K562 (cell line): ENCODE data around the gene IFITM2. TPM values are rescaled to one million over a fixed set of nuclear protein-coding genes. Genes with fewer than 3 reads are reported as not detected.

ENCODE experiments used
- BMI1 ChIP-seq: fragments of 150-350 bp; IDR thresholded peaks from 2 replicates; pipeline ENCODE4 v1.6.1; 2014; ENCODE audit warnings: low read length
- DPF2 ChIP-seq: fragments of 450-650 bp; IDR thresholded peaks from 2 replicates; pipeline ENCODE4 v1.6.1; 2016
- ETV1 ChIP-seq: fragments of 450-650 bp; conservative IDR thresholded peaks from 2 replicates; pipeline ENCODE4 v1.6.1; 2016; ENCODE audit warnings: missing genetic modification characterization, control low read depth, low read depth, missing compliant biosample characterization
- HDAC2 ChIP-seq: fragments of 450-650 bp; IDR thresholded peaks from 2 replicates; pipeline ENCODE4 v1.6.1; 2016; ENCODE audit warnings: mild to moderate bottlenecking
- NCOA6 ChIP-seq: fragments of 450-650 bp; IDR thresholded peaks from 2 replicates; pipeline ENCODE4 v1.6.1; 2017; ENCODE audit warnings: mild to moderate bottlenecking
- NR0B1 ChIP-seq: fragments of 450-650 bp; IDR thresholded peaks from one replicate; pipeline ENCODE4 v1.6.1; 2018; ENCODE audit warnings: mild to moderate bottlenecking, moderate library complexity; ENCODE audit not compliant: partially characterized antibody
- NR2C2 ChIP-seq, 2 experiments: fragments of 200-800 bp in 1 of 2; sonication (Bioruptor generic) in 1 of 2; sonication (generic) in 1 of 2; formaldehyde crosslinking in 1 of 2; IDR thresholded peaks; 2 replicates each; pipeline versions ENCODE4 v1.6.1 to v1.8.0; 2016 to 2022; ENCODE audit warnings: mild to moderate bottlenecking in 1 of 2, missing compliant biosample characterization in 1 of 2, missing genetic modification characterization in 1 of 2, missing genetic modification reagents in 1 of 2
- SMARCA4 ChIP-seq: fragments of 450-650 bp; IDR thresholded peaks from 2 replicates; pipeline ENCODE4 v1.6.1; 2016
- STAT5A ChIP-seq: IDR thresholded peaks from 2 replicates; pipeline ENCODE4 v1.6.1; 2012; ENCODE audit warnings: low read length, inconsistent platforms, borderline replicate concordance
- ZFP91 ChIP-seq: sonication (generic); formaldehyde crosslinking; IDR thresholded peaks from 2 replicates; pipeline ENCODE4 v1.8.0; 2022; ENCODE audit warnings: mild to moderate bottlenecking, missing genetic modification reagents
- ZNF212 ChIP-seq: fragments of 450-650 bp; formaldehyde crosslinking; IDR thresholded peaks from 2 replicates; pipeline ENCODE4 v1.4.0; 2020; ENCODE audit warnings: mild to moderate bottlenecking
- ZNF444 ChIP-seq: fragments of 250-450 bp; sonication (Bioruptor Pico); IDR thresholded peaks from 2 replicates; pipeline ENCODE4 v1.4.0; 2020; ENCODE audit warnings: mild to moderate bottlenecking, moderate library complexity
- polyA plus RNA-seq, 8 experiments: library from polyadenylated mRNA; depleted of rRNA in 4 of 8; stranded (reverse) in 5 of 8; unstranded in 3 of 8; fragments of >200 nt; fragmentation: Nextera tagmentation in 2 of 8; fragmentation: Illumina TruSeq in 1 of 8; extraction: Ambion mirVana in 2 of 8; extraction: Trizol in 1 of 8; gene quantifications; 2 replicates each; pipeline versions ENCODE4 v1.2.1 to v1.2.3, GENCODE V29; 2011 to 2014; ENCODE audit warnings: inconsistent platforms in 1 of 8, missing spikeins in 1 of 8
- total RNA-seq, 7 experiments: library from RNA; depleted of rRNA in 6 of 7; stranded (reverse); fragments of >200 nt in 6 of 7; fragmentation: Illumina TruSeq in 2 of 7; extraction: Trizol in 2 of 7; gene quantifications; 2 replicates each; pipeline versions ENCODE4 v1.2.1 to v1.2.3, GENCODE V29; 2011 to 2021; ENCODE audit warnings: low replicate concordance in 1 of 7
- TF ChIP-seq, protein P1 (sequence below): fragments of 150-350 bp; IDR thresholded peaks from 2 replicates; pipeline ENCODE4 v1.6.1; 2014; ENCODE audit warnings: low read depth, mild to moderate bottlenecking, low read length, borderline replicate concordance
- TF ChIP-seq, protein P2 (sequence below), 2 experiments: fragments of 450-650 bp; conservative IDR thresholded peaks; 2 replicates each; pipeline ENCODE4 v1.6.1; 2017; ENCODE audit warnings: mild to moderate bottlenecking in 2 of 2, moderate library complexity in 2 of 2
- TF ChIP-seq, protein P3 (sequence below): fragments of 450-650 bp; IDR thresholded peaks from 2 replicates; pipeline ENCODE4 v1.6.1; 2016; ENCODE audit warnings: mild to moderate bottlenecking

IFITM2 gene
- total and polyA plus RNA-seq, 9 of the 15 experiments (the other 6 are each of a cell fraction or from before 2014, with no cell fraction given): 52.8 to 4,872 (median 356) TPM

DNA sequence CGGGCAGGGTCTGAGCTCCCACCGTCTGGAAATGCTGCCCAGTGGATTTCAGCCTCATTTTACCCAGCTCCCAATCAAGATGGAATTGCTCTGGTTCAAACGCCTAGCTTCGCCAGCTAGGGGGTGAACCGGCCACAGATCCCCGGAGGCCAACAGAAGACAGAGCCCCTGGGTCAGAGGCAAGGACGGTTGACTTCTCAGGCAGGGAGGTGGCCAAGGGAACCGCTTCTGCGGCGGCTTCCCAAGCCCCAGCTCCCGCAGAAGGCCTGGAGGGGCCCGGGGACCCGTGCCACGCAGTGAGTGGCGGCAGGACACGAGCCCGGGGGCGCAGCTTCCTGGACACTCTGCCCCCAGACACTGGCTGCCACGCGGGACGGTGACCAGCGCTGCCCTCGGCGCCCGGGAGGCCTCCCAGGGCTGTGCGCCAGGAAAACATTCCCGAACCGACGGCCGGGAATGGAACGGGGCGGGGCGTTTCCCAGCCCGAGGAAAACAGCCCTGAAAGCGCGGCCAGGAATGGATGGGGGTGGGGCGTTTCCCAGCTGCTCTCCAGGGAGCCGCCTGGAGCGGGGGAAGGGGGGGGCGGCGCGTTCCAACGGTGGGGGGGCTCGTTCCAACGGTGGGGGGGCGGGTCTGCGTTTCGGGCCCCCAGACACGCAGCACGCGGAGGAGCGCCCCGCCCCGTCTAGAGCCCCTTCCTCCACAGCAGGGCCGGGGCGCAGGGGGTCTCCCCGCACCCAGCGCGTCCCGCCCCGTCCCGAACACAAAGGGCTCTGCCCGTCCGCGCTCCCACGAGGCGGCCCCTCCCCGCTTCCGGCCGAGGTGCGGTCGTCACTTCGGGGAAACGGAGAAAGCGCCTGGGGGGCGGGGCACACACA lies 48.2 kb downstream of the IFITM2 start (continued):
- no peak for TF ChIP-seq NR0B1
- TF ChIP-seq BMI1: no peak
- TF ChIP-seq NCOA6: no peak
- no peak for TF ChIP-seq ZNF444 (CRISPR knock-in tag)
- no peak for TF ChIP-seq NR2C2 (CRISPR knock-in tag; IDR thresholded peaks at IDR 0.05)
- peak; percentile 49; the same call in 1 of the 2 replicates for TF ChIP-seq NR2C2 (tag; IDR thresholded peaks at IDR 0.05)
- TF ChIP-seq DPF2: 0 out of 2 replicates have a peak, but pooled peaks have one; percentile 20
- no peak for TF ChIP-seq STAT5A
- peak; percentile 79 for TF ChIP-seq ETV1 (tag)
- no peak for TF ChIP-seq HDAC2
- no peak for TF ChIP-seq ZFP91
- TF ChIP-seq SMARCA4: no peak
- TF ChIP-seq, protein P1, sequence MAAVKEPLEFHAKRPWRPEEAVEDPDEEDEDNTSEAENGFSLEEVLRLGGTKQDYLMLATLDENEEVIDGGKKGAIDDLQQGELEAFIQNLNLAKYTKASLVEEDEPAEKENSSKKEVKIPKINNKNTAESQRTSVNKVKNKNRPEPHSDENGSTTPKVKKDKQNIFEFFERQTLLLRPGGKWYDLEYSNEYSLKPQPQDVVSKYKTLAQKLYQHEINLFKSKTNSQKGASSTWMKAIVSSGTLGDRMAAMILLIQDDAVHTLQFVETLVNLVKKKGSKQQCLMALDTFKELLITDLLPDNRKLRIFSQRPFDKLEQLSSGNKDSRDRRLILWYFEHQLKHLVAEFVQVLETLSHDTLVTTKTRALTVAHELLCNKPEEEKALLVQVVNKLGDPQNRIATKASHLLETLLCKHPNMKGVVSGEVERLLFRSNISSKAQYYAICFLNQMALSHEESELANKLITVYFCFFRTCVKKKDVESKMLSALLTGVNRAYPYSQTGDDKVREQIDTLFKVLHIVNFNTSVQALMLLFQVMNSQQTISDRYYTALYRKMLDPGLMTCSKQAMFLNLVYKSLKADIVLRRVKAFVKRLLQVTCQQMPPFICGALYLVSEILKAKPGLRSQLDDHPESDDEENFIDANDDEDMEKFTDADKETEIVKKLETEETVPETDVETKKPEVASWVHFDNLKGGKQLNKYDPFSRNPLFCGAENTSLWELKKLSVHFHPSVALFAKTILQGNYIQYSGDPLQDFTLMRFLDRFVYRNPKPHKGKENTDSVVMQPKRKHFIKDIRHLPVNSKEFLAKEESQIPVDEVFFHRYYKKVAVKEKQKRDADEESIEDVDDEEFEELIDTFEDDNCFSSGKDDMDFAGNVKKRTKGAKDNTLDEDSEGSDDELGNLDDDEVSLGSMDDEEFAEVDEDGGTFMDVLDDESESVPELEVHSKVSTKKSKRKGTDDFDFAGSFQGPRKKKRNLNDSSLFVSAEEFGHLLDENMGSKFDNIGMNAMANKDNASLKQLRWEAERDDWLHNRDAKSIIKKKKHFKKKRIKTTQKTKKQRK: no peak
- TF ChIP-seq ZNF212: no peak
- TF ChIP-seq, protein P2, sequence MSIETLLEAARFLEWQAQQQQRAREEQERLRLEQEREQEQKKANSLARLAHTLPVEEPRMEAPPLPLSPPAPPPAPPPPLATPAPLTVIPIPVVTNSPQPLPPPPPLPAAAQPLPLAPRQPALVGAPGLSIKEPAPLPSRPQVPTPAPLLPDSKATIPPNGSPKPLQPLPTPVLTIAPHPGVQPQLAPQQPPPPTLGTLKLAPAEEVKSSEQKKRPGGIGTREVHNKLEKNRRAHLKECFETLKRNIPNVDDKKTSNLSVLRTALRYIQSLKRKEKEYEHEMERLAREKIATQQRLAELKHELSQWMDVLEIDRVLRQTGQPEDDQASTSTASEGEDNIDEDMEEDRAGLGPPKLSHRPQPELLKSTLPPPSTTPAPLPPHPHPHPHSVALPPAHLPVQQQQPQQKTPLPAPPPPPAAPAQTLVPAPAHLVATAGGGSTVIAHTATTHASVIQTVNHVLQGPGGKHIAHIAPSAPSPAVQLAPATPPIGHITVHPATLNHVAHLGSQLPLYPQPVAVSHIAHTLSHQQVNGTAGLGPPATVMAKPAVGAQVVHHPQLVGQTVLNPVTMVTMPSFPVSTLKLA (conservative IDR thresholded peaks at IDR 0.05): peak; percentile 30 to 69; a peak in 3 of 4 replicates
- TF ChIP-seq, protein P3, sequence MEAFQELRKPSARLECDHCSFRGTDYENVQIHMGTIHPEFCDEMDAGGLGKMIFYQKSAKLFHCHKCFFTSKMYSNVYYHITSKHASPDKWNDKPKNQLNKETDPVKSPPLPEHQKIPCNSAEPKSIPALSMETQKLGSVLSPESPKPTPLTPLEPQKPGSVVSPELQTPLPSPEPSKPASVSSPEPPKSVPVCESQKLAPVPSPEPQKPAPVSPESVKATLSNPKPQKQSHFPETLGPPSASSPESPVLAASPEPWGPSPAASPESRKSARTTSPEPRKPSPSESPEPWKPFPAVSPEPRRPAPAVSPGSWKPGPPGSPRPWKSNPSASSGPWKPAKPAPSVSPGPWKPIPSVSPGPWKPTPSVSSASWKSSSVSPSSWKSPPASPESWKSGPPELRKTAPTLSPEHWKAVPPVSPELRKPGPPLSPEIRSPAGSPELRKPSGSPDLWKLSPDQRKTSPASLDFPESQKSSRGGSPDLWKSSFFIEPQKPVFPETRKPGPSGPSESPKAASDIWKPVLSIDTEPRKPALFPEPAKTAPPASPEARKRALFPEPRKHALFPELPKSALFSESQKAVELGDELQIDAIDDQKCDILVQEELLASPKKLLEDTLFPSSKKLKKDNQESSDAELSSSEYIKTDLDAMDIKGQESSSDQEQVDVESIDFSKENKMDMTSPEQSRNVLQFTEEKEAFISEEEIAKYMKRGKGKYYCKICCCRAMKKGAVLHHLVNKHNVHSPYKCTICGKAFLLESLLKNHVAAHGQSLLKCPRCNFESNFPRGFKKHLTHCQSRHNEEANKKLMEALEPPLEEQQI: no peak
